GM20431 (cell line): ENCODE data around the gene CD300LG.
"Not testable (repeated sequence)": the region's sequence is repeated elsewhere in the genome, so short reads cannot be mapped to it uniquely, and the experiment has no call there.

Experiments used
- in situ Hi-C: fragments of 300-500 bp; cut with MseI, MboI; formaldehyde crosslinking; loops from one replicate; pipeline ENCODE4 v1.15.0; 2020; ENCODE audit warnings: low sequenced_read_pairs; ENCODE audit not compliant: unreplicated experiment

CD300LG gene

DNA sequence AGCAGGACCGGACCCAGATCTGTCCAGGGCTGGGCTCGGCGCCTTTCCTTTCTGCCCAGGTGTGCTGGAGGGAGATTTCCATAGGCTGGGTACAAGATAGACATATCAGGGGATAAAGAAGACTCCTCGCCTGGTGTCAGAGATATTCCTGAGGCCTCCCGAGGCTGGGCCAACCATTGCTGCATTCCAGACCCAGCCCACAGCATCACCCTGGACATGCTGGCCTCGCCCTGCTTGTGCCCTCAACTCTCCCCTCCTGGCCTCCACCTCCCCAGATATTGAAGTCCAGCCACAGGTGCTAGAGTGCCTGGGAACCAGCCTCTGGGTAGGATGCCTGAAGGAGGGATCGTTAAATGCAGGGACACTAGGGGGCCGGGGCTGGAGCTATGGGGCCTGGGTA lies 2.1 kb downstream of the CD300LG start:
- in situ Hi-C loops, result no loop called here

DNA sequence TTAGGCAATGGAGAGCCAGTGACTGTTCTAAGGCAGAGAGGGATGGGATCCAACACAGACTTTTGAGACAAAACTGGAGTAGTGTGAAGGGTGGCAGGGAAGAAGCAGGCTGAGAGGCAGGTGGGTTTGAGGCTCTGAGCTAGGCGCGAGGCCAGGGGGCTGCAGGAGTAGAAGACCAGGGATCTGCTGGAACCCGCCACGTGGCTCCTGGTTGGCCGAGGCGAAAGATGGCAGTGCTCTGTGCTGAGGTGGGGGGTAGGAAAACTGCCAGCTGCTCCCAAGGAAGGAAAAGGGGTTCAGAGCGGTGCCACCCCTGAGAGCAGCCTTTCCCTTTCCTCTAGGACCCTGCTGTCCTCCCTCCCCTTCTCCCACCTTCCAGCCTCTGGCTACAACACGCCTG lies 5.6 kb downstream of the CD300LG start:
- in situ Hi-C loops, result no loop called here

DNA sequence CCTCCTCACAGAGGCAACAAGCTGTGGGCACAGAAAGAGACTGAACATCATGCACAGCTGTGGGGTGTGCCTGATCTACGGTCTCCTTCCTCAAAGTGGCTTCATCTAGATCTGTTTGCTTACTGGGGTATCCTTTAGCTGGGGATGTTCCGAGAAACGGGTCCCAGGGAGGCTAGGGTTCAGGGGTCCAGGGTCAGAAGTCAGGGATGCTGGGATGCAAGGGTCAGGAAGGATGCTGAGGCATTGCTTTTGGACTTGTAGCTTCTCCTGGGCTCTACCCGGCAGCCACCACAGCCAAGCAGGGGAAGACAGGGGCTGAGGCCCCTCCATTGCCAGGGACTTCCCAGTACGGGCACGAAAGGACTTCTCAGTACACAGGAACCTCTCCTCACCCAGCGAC lies 6.6 kb downstream of the CD300LG start:
- in situ Hi-C loops, result no loop called here

DNA sequence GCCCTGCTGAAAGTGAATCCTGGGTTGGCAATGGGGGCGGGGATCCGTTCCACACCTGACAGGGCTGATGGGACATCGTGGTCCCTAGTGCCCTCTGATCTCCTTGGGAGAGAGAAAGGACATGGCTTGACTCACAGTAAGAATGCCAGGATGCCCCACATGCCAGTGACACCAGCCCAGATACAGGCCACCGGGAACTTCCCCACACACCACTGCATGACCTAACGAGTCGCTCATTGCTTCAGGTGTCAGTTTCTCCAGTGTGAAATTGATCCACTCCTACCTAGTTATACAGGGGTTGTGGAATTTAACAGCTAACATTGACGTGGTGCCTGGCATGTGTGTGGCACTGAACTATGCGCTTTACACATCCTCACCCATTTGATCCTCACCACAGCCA lies 7.5 kb downstream of the CD300LG start:
- in situ Hi-C loops, result no loop called here

DNA sequence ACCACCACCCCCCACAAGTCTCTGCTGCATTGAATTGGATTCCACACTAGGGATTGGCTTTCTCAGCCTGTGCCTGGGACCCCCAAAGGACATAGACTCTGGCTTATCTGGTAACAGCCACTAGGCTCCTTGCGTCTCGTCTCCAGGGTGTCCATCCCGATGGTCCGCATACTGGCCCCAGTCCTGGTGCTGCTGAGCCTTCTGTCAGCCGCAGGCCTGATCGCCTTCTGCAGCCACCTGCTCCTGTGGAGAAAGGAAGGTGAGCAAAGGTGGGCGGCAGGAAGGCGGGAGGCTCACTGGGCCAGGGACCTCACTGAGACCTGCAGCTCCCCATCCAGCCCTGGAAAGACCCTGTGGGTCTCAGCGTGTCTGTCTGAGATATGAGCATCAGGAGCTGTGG lies 8.1 kb downstream of the CD300LG start:
- in situ Hi-C loops, result no loop called here

DNA sequence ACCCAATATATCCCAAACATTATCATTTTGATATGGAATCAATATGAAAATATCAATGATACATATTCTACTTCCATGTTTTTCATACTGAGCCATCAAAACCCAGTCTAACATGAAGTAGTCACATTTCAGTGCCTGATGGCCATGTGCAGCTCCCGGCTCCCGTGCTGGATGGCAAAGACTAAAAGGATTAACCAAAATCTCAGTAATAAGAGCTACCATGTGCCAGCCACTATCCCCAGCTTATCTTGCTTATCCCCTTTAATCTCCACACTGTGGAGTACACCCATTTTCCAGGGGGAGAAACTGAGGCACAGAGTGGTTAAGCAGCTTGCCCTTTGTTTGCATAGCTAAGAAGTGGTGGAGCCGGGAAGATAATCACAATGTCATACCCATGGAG lies 9.2 kb downstream of the CD300LG start:
- in situ Hi-C loops, result no loop called here

DNA sequence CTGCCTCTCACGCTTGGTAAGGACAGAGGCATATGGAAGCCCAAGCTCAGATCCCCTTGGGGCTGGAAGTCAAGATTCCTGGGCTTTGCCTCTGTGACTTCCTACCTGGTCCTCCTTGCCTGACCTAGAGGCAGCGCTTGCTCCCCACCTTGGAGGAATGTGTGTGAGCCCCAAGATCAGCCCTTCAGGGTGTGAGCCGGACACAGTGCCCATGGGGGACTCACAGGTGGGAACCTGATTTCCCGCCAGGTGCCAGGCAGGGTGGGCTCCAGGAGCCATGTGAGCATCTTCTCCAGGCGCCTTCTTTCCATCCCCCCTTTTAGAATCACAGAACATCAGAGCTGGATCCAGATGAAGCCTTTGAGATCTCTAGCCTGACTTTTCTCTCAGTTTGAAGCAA lies 10.2 kb downstream of the CD300LG start:
- in situ Hi-C loops, result no loop called here

DNA sequence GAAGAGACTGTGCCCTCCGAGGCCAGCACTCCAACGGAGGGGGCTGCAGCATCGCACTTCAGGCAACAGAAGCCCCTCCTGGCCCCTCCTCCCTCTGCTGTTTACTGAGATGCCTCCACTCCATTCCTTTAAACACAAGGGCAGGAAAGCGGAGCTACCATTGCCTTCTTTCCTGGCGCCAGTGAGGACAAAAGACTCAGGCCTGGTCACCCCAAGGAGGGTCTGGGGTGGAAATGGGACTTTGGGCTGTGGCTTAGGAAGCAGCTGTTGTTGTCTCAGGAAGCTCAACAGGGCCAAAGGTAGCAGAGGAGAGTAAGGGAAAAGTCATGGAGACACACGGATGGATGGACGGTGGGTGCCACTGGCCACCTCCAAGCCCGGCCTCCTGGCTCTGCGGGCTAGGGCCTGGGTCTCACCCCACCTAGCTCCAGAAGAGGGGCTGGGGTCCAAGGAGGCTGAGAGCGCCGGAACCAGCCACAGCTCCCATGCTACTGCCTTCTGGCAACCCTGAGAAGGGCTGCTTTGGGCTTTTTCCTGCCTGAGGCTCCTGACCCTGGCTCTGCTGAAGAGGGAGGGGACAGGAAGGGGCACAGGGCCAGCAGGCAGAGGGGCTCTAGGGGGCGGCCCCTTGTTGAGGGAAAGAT lies 11.1 kb downstream of the CD300LG start:
- in situ Hi-C loops, result no loop called here

DNA sequence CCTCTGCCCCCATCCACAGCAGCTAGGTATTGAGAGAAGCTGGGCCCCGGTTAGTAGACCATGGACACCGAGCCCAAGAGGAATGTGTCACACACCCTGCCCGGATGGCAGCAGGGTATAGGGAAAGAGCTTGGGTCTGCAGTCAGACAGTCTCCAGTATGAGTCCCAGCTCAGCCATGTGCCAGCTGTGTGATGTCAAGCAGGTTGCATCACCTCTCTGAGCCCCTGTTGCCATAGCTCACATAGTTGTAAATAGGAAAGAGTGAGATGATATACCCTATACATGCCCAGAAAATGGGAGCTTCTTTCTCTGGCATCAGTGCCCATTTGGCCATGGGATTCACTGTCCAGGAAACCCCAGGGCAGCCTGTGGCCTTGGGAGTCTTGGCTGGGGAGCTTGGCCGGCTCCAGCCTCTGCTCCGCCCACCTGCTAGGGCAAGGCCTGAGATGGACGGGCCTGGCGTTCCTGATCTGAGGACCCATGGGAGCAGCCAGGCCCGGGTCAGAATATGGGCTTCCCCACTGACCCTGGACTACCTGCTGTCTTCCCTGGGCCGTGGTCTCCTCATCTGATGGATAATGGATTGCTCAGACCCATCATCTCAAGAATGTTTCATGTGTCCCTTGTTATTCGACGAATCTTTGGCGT lies 13.2 kb downstream of the CD300LG start:
- in situ Hi-C loops, result no loop called here

DNA sequence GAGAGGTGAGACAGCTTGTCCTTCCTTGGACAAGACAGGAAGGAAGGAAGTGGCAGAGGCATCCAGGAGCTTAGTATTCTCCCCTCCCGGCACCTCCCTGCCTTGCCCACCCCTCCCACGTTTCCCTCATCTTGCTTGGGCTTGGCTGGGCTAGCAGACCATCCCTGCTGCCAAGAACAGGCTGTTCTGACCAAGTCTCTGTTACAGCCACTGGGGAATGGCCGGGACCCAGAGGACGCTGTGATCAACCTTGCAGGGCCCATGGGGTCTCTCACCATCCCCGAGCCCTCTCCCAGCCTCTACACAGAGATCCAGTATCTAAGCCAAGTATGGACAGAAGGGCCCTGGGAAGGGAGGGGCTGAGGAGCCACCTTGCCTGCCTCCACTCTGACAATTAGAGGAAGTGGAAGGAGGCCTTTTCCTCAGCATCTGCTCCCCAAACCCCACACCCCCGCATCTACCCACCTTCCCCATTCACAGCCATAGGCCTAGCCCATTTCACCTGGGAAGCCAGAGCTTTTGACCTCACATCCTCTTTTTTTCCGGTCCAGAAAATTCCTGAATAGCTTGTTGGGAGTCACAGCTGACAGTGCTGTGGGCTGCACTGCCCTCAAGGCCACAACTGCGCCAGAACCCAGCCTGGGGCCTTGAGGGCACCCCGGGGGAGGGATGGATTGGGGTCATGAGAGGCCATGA lies 14.1 kb downstream of the CD300LG start:
- in situ Hi-C loops, result no loop called here

DNA sequence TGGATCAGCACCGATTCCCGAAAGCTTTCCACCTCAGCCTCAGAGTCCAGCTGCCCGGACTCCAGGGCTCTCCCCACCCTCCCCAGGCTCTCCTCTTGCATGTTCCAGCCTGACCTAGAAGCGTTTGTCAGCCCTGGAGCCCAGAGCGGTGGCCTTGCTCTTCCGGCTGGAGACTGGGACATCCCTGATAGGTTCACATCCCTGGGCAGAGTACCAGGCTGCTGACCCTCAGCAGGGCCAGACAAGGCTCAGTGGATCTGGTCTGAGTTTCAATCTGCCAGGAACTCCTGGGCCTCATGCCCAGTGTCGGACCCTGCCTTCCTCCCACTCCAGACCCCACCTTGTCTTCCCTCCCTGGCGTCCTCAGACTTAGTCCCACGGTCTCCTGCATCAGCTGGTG lies 15.0 kb downstream of the CD300LG start:
- in situ Hi-C loops, result no loop called here

DNA sequence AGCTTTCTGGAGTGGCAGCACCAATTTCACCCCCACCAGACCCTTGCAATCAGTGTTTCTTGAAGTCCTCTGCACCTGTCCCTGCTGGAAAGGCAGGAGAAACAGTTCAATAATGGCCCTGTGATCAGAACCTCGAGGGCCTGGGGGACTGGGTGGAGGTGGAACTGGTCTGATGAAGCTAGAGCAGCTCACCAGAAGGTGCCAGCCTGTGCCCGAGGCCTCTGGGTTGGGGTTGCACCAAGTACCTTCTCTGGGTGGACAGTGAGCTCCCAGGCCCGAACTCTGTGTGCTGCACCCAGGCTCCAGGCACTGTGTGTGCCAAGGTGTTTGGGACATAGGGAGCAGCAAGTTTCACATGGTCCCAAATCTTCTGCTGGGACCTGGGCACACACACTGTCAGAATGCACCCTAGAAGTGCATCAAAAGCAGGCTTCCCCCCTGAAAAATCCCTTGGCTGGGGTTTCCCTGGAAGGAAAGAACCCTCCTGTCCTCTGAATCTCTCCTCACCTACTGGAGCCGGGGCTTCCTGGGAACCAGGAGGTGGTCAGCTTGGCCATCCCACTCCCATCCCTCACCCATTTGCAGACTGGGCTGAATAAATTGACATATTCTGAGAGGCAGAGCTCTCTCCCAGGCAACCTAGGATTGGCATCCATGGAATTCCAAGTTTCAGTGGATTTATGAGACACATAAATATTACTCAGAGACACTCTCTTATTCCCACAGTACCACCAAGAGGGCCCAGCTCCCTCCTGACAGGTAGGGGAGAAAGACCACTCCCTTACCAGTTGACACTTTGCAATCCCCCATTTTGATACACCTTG lies 17.4 kb downstream of the CD300LG start:
- in situ Hi-C loops, result no loop called here

DNA sequence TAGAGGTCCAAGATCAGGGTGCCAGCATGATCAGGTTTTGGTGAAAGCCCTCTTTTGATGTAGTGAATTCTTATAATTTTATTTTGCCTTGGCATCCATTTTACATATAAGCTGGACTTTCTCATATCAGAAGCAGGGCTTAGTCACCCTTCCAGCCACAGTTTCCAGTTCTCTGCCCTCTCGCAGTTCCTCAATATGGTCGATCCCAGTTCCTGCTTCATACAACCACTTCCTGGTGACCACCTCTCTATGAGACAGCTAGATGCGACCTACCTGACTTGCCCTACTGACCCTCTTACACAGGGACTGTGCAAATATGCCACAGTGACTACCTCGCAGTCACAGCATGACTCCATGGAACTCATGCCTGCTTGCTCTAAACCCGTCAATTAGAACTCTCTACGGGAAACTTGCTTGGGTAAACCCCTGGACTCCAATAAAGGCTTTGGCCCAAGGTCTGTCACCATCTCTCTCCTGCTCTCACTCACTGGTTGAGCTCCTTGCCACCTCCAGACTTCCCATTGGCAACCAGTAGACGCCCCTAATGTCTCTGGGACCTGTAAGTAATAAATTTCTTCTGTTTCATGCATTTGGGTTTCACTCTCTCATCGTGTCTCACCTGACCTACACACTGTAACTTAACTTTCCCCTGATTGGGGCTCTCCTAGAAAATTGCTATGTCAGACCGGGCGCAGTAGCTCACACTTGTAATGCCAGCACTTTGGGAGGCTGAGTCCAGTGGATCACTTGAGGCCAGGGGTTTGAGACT lies 21.4 kb downstream of the CD300LG start:
- in situ Hi-C loops, result no loop called here

DNA sequence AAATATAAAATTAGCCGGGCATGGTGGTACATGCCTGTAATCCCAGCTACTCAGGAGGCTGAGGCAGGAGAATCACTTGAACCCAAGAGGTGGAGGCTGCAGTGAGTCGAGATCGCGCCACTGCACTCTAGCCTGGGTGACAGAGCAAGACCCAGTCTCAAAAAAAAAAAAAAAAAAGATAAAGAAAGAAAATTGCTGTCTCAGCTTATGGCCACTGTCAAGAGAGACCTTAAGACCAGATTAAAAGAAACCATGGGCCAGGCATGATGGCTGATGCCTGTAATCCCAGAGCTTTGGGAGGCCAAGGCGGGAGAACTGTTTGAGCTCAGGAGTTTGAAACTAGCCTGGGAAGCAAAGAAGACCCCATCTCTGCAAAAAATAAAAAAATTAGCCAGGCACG lies 22.1 kb downstream of the CD300LG start:
- in situ Hi-C loops, result not testable (repeated sequence)

DNA sequence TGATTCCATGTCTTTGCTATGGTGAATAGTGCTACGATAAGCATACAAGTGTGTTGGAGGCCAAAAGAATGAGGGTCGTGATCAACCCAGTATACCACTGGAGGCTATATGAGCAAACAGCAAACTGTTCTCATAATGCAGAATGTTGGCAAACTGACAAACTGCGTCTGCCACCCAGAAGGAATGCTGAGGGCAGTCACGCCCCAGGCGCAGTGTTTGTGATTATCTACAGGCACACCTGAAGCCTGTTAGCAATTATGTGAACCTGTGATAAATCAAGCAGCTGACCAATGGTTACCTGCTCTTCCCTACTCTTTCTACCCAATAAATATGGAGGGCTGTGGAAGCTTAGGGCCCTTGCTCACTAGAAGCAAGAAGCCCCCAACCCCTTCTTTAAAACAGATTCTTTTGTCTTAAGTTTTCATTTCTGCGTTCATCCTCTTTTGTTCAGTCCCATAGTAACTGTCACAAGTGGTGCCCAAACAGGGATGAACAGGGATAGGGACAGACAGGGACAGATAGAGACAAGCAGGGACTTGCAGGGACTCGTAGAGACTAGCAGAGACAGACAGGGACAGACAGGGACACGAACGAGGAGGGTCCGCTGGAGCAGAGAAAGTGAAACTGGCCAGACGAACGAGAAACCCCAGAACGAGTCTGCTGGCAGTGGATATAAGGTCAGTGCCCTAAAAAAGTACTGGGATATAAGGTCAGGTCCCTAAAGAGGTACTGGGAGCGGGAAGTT lies 25.1 kb downstream of the CD300LG start:
- in situ Hi-C loops, result no loop called here

DNA sequence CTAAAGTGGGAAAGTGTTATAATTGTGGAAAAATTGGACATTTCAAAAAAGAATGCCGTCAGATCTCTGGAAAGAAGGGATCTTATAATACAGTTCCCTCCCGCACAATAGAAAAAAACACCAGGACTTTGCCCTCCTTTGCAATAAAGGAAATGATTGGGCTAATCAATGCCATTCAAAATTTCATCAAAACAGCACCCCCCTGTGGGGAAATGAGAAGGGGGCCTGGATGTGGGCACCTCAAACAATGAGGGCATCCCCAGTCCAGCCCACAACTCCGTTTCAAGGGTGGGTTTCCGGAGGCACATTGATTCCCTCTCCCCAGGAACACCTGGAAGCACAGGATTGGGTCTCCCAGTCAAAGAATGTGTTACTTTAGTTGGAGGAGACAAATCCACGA lies 26.1 kb downstream of the CD300LG start:
- in situ Hi-C loops, result no loop called here

DNA sequence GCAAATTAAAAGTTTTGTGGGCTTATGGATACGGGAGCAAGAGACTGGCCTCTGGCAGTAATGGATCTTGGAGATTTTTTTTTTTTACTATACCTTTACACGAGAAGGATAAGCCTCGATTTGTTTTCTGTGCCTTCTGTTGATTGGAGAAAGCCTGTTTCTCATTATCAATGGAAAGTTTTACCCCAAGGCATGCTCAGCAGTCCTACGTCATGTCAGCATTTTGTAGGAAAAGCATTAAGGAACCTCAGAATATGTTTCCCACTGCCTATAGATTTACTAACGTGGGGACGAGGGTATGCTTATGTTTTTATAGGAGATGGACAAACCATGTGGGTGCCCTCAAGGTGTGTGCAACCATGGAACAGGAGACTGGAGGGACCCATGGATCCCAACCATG lies 26.8 kb downstream of the CD300LG start:
- in situ Hi-C loops, result no loop called here

DNA sequence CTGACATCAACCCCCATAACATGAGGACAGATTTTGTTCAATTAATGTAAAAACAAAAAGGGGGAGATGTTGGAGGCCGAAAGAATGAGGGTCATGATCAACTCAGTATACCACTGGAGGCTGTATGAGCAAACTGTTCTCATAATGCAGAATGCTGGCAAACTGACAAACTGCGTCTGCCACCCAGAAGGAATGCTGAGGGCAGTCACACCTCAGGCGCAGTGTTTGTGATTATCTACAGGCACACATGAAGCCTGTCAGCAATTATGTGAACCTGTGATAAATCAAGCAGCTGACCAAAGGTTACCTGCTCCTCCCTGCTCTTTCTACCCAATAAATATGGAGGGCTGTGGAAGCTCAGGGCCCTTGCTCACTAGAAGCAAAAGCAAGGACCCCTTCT lies 27.3 kb downstream of the CD300LG start:
- in situ Hi-C loops, result no loop called here

DNA sequence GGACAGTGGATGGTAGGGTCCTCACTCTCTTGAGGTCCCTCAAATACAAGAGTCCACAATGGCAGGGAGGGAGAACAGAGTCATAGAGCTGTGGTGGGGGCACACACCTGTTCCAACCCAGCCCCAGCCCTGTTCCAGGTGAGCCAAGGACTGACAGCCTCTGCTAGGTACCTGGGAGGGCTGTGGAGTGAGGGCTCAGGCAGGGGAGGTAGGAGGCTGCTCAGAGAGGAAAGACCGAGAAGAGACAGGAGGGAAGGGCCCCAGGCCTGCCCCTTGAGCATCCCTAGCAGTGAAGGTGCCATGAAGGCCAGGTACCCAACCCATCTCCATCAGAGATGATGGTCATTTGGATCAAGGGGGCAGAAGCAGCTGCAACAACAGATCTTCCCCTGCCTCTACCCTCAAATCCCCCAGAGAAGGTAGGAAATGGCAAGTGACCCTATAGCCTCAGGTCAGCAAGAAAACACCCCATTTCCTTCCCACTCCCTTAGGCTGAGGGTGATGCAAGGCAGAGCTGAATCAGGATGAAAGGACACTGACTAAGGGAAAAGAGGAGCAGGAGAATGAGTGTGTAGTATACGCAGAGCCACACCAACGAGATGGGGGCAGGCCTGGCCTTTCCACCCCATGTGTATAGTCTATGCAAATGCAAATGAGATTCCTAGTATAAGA lies 28.6 kb downstream of the CD300LG start:
- in situ Hi-C loops, result no loop called here
